Endothelial cell of umbilical vein (primary cell): ENCODE results near the gene DXO.

Experiments used
- CTCF ChIP-seq, 2 donors: IDR thresholded peaks; 1 replicate in 1 of 2; 2 replicates in 1 of 2; pipeline ENCODE4 v1.5.1; 2011; ENCODE audit warnings: low read length in 2 of 2, mild to moderate bottlenecking in 2 of 2, moderate library complexity in 2 of 2, control low read depth in 1 of 2, inconsistent platforms in 1 of 2, low read depth in 1 of 2; ENCODE audit not compliant: insufficient read depth in 1 of 2; ENCODE audit errors: extremely low read depth in 1 of 2
- POLR2A ChIP-seq: IDR thresholded peaks from 2 replicates; pipeline ENCODE4 v1.6.1; 2012; ENCODE audit warnings: low read depth, mild to moderate bottlenecking, control low read depth, low read length

GRCh38 chr6:31968791-31969711, 2.9 kb downstream of the DXO start:
- TF ChIP-seq CTCF (IDR thresholded peaks at IDR 0.05; ENCODE audit: extremely low read depth in 1 of 2, insufficient read depth in 1 of 2, low read depth in 1 of 2, low read length in 2 of 2) (no peak), POLR2A (no peak)
